ENCODE data around the gene RPLP1. TPM values are rescaled to one million over a fixed set of nuclear protein-coding genes. Genes with fewer than 3 reads are reported as not detected.

RPLP1 gene
- total and polyA plus RNA-seq, 9 of the 15 experiments (the other 6 are each of a cell fraction or from before 2014, with no cell fraction given): 76.3 to 3,053 (median 847) TPM

DNA sequence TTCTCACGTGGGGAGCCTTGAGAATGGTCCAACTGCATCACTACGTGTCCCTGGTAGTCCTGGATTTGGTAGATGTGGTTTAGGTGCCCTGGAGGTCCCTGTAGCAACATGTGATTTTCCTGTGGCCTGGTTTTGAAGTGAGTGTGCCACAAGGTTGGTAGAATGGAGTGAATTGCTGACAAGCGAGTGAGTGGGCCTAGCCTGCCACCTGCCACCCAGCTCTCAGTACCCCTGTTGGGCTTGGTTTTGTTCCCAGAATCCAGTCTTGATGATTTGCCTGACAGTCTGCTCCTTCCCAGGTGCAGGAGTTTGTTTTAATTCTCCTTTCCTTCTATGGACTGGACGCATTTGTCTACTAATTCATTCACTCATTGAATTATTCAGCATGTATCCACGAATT is 19.4 kb downstream of the RPLP1 start:
- Histone ChIP-seq H3K27me3 (ENCODE audit: control insufficient read depth in 2 of 2, insufficient read depth in 2 of 2, low read length in 2 of 2) (peaks cover 6 to 24% of the 10 kb centered on the region in 2 experiments; a peak in 4 of 5 replicates), H2AFZ (ENCODE audit: low read depth, low read length) (no peak overlapping the region), H3K27ac (ENCODE audit: extremely low read depth, low read depth, low read length) (no peak overlapping the region), H3K9me1 (ENCODE audit: control insufficient read depth, insufficient read depth, low read length) (no peaks in the 10 kb centered on the region), H3K9ac (ENCODE audit: insufficient read depth in 1 of 2, low read depth in 2 of 2, low read length in 2 of 2) (no peak overlapping the region), H3K4me2 (ENCODE audit: insufficient read depth, low read length) (no peak overlapping the region), H4K20me1 (replicated peaks; ENCODE audit: control insufficient read depth, insufficient read depth, low read length) (peaks cover 3% of the 10 kb centered on the region; the same call in 1 of the 2 replicates), H3K4me3 (no peak overlapping the region), H3K4me1 (replicated peaks in 1 of 2; ENCODE audit: control insufficient read depth in 2 of 2, insufficient read depth in 2 of 2, low read length in 2 of 2) (peaks cover 19 to 23% of the 10 kb centered on the region in 2 experiments; a peak in 4 of 5 replicates), H3K79me2 (ENCODE audit: control insufficient read depth, insufficient read depth, low read length) (no peaks in the 10 kb centered on the region), H3K9me3 (replicated peaks; ENCODE audit: control insufficient read depth, insufficient read depth, low read depth, low read length) (no peaks in the 10 kb centered on the region), H3K36me3 (ENCODE audit: control insufficient read depth, insufficient read depth, low read length) (no peaks in the 10 kb centered on the region)
- intact Hi-C loops (cut with micrococcal nuclease): loop anchor here (10.0 kb wide), 1 partner anchor 1253 kb away; no protein-coding TSS in a partner anchor
- POLR2A ChIA-PET: interaction anchor here (1.1 kb wide), 1 partner anchor 9 kb away, joined by 3 read pairs; no protein-coding TSS in a partner anchor
- in situ Hi-C loops (cut with MboI): loop anchor here (10.0 kb wide), 1 partner anchor 1013 kb away; no protein-coding TSS in a partner anchor
- no peak for FAIRE-seq
- no TSS peak for BruUV-seq (replicated peaks)
- no peak for ATAC-seq
- DNase-seq (ENCODE audit: extremely low read depth in 1 of 4, low spot score in 3 of 4): no peak
- CTCF ChIA-PET (ENCODE audit: low intra/inter-chr PET ratio): no interaction called here
- WGBS (ENCODE audit: insufficient coverage, low coverage, missing lambda C conversion rate): 2% methylated on average over 5 of the region's 5 CpGs
- no peak for TF ChIP-seq SIX5 (IDR thresholded peaks at IDR 0.05; ENCODE audit: borderline replicate concordance in 1 of 2, insufficient read depth in 1 of 2, low read depth in 1 of 2, low read length in 2 of 2)
- no peak for TF ChIP-seq BCOR (IDR thresholded peaks at IDR 0.05)
- TF ChIP-seq RAD21 (CRISPR knock-in tag; conservative IDR thresholded peaks at IDR 0.05 in 1 of 2, IDR thresholded peaks at IDR 0.05 in 1 of 2): no peak
- TF ChIP-seq NR4A1 (CRISPR knock-in tag; IDR thresholded peaks at IDR 0.05): no peak
- TF ChIP-seq NR4A1 (tag; IDR thresholded peaks at IDR 0.05): no peak
- TF ChIP-seq TEAD2 (tag; IDR thresholded peaks at IDR 0.05): no peak
- TF ChIP-seq PHF20 (IDR thresholded peaks at IDR 0.05; ENCODE audit: partially characterized antibody): no peak
- TF ChIP-seq NR3C1 (CRISPR knock-in tag; IDR thresholded peaks at IDR 0.05): no peak
- TF ChIP-seq ATF6 (CRISPR knock-in tag; IDR thresholded peaks at IDR 0.05): no peak
- TF ChIP-seq PHF21A (IDR thresholded peaks at IDR 0.05; ENCODE audit: borderline replicate concordance, low read depth): no peak
- TF ChIP-seq TAF9B (IDR thresholded peaks at IDR 0.05; ENCODE audit: partially characterized antibody): no peak
- no peak for TF ChIP-seq XRCC3 (IDR thresholded peaks at IDR 0.05)
- no peak for TF ChIP-seq LCOR (CRISPR knock-in tag; IDR thresholded peaks at IDR 0.05)
- no peak for TF ChIP-seq ZNF239 (CRISPR knock-in tag; IDR thresholded peaks at IDR 0.05)
- no peak for TF ChIP-seq BCL6 (CRISPR knock-in tag; IDR thresholded peaks at IDR 0.05)
- no peak for TF ChIP-seq XRCC5 (IDR thresholded peaks at IDR 0.05; ENCODE audit: low read depth, low read length)
- TF ChIP-seq ESRRB (CRISPR knock-in tag; IDR thresholded peaks at IDR 0.05; ENCODE audit: borderline replicate concordance): no peak

All from K562 (cell line).